GM12872 (cell line): ENCODE measurements around the gene USF3.

ENCODE experiments used
- CTCF ChIP-seq: IDR thresholded peaks from 3 replicates; pipeline ENCODE4 v1.5.1; 2011; ENCODE audit warnings: low read depth, mild to moderate bottlenecking, low read length, moderate library complexity; ENCODE audit not compliant: insufficient read depth

The USF3 gene

GRCh38 chr3:113623811-113624210 is 72.6 kb downstream of the USF3 start:
- TF ChIP-seq CTCF = no peak

GRCh38 chr3:113623324-113623723 is 73.1 kb downstream of the USF3 start:
- no peak for TF ChIP-seq CTCF

GRCh38 chr3:113620091-113620490 is 76.4 kb downstream of the USF3 start:
- TF ChIP-seq CTCF = no peak

GRCh38 chr3:113617726-113618125 is 78.7 kb downstream of the USF3 start:
- TF ChIP-seq CTCF = no peak

GRCh38 chr3:113615976-113616375 is 80.5 kb downstream of the USF3 start:
- no peak for TF ChIP-seq CTCF

- TF ChIP-seq CTCF = no peak
Observed at GRCh38 chr3:113614402-113614801, 82.0 kb downstream of the USF3 start.

- TF ChIP-seq CTCF = no peak
Observed at GRCh38 chr3:113607219-113607596, 89.2 kb downstream of the USF3 start.
